Myocyte (in vitro differentiated cells): ENCODE measurements around the gene C10orf105. TPM values are rescaled to one million over a fixed set of nuclear protein-coding genes. Genes with fewer than 3 reads are reported as not detected.
A peak's percentile ranks its signal among the peaks of the same experiment; 100 is the strongest.

Experiments
- DNase-seq: peaks from one replicate; pipeline ENCODE4 v3.0.0-alpha.2; 2012; ENCODE audit warnings: low read depth
- polyA plus RNA-seq: library from polyadenylated mRNA; unstranded; fragments of >200 nt; gene quantifications from one replicate; pipeline ENCODE4 v1.2.1, GENCODE V29; 2012; ENCODE audit warnings: missing spikeins
- total RNA-seq: library from RNA; depleted of rRNA; stranded (reverse); fragments of >200 nt; gene quantifications from 2 replicates; pipeline ENCODE4 v1.2.3, GENCODE V29; 2014

C10orf105 gene, protein sequence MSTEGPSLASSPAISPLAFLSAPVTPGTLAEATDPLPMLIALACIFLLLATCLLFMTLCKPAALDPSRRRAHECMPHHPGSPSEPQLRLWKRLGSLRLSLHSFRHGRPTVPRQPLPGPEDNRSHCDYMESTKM
- total RNA-seq = 0.03 TPM in 1 of 2 replicates, not detected in the other
- polyA plus RNA-seq = 0.08 TPM

GRCh38 chr10:71719464-71720201, at the start of gene C10orf105:
C10orf105 (minus strand) TSS chr10:71719778; CDS start chr10:71716337, 3,441 bp downstream.
- no peak for DNase-seq

GRCh38 chr10:71767420-71768035, 48.0 kb upstream of the C10orf105 start:
- DNase-seq = peak; percentile 78

DNA sequence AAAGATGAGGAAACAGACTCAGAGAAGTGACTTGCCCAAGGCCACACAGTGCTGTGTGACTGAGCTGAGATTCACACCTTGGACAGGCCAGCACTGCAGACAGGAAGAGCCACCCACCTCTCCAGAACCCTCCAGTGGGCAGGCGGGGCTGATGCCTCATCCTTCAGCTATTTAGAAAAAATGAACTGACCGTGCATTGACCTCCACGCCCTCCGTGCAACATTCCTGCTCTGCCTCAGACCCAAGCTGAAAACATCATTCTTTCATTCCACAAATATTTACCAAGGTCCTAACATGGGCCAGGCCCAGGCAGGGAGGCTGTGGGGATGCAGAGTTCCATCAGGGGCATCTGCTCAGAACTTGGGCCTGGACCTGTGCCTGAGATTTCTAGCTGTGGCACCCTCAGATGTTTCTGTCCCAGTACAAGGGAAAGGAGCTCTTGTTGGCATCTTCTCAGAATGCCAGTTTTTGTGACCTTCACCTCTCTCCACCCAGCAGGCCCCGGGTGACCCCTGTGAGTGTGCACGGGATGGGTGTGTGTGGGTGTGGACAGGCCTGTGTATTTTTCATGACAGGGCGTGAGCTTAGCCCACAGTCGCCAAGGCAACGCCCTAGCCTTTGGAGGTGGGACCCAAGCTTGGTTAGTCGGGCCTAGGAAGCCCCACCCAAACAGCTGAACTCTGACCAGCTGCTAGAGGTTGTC, 47.3 kb upstream of the C10orf105 start:
- peak; percentile 99 for DNase-seq

DNA sequence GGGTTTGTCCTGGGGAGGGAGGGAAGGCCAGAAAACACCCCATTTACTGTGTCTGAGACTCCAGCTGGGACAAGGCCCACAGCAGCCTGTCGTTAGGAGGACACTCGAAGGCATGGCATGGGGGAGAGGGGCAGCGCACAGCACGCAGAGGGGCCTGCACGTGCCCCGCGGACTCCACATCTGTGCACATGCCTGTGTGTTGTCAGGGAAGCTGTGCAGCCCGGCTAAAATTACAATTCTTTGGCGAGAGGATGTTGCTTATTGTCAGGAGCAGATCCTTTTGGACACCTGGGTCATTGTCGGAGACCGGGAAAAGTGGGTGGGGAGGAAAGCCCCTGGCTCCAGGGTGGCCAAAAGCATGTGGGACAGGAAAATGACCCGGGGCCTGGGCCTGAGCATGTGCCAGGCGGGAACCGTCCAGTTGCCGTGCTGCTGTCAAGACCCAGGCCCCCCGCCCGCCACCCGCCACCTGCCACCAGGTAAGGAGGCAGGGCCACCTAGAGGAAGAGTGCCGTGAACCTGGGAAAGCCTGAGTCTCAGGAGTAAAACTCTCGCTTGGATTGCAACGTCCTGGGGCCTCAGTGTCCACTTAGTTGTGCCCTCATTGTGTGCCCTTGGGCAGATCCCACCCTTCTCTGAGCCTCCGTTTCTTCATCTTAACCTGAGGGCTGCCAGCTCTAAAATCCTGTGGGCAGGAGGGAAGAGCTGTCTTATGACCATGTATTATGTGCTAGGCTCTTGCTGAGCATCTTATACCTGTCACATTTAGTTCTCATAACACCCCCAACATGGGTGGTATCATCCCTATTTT, 46.5 kb upstream of the C10orf105 start:
- no peak for DNase-seq

DNA sequence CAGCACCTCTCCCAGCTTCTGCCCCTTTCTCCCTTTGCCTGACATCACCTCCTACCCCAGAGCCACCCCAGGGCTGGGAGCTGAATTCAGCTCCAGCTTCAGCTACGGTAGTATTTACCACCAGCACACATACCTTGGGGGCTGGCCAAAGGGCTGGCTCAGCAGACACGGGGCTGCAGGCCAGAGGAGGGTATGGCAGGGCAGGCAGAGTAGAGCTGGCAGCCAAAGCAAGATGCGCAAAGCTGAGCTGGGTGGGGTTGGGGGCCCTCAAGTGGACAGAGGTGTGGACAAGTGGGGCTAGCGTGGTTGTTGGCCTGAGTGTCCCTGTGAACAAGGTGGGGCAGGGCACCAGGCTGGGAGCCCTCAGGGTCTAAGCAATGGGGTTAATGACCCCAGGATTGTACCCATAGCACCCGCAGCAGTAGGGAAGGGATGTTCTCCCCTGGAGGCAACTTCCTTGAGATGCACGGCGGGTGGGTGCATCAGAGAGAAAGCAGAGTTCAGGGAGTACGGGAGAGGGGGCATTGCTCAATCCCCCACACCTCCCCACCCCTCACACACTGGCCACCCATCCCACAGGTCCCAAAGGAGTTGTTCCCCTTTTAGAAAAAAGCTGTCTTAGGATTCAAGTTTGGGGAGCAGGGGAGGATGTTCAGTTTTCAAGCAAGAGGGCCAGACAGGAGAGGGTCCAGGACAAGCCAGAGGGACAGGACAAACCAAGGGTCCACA, 45.8 kb upstream of the C10orf105 start:
- DNase-seq = peak; percentile 57

DNA sequence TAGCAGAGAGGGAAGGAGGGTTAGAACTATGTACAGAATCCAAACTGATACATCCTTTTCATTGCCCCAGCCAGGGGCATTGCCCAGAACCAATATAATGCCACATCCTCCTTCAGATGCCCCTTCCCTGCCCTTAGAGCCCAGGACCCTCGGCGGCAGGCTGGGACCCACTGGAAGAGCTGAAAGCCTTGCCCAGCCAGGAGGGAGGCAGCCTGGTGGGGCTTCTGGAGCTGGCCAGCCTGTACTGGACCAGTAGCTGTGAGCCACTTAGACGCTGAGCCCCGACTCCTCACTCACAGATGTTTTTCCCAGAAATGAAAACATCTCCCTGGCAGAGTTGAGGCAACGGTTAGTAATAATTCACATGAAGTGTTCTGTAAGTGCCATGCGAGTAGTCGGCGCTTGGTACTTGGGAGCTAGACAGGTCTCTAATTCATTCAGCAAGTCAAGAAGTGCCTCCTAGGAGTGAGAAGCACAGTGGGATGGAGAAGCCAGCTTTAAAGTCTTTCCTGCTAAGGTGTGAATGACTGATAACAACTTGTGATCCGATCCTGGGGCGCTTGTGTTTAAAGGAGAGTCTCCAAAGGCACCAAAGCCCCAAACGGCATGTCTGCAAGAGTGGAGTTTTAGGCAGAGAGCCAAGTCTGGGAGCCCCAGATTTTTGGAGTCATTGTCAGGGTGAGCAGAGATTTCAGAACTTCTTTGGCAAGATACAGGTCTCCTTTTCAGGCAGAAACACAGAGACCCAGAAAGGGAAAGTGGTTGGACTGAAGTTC, 44.0 kb upstream of the C10orf105 start:
- DNase-seq = no peak

DNA sequence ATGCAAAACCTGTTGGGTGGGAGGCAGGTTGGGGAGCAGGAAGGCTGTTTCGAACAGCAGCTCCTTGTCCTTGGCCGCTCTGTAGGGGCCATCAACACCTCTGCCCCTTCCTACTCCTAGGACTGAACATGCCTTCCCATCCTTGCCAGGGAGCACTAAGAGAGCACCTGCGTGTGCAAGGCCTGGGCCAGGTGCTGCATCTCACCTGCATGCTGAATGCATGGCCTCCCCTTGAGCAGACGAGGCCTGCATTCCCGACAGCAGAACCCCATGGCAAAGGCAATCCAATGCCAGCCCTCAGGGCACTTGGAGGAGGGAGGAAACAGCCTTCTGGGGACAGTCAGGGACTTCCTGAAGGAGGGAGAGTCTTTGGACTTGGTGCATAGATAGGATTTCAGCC, 42.7 kb upstream of the C10orf105 start:
- no peak for DNase-seq

GRCh38 chr10:71761541-71762113, 42.0 kb upstream of the C10orf105 start:
- DNase-seq = no peak

DNA sequence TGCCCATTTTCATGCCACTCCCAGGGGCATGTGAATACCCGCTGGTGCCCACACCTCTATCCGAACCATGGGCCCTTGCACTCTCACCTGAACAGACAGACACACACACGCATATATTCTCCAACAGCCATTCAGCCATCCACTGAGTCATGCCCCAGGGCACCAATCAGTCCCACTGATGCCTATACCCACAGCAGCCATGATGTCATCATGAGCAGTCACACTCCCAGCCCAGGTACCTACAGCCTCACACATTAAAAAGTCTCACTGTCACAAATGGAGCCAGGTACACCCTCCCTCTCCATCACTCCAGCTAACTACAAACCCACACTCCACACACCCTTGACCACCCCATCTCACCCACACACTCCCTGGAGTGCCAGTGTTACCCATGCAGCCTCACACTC, 41.5 kb upstream of the C10orf105 start:
- no peak for DNase-seq

DNA sequence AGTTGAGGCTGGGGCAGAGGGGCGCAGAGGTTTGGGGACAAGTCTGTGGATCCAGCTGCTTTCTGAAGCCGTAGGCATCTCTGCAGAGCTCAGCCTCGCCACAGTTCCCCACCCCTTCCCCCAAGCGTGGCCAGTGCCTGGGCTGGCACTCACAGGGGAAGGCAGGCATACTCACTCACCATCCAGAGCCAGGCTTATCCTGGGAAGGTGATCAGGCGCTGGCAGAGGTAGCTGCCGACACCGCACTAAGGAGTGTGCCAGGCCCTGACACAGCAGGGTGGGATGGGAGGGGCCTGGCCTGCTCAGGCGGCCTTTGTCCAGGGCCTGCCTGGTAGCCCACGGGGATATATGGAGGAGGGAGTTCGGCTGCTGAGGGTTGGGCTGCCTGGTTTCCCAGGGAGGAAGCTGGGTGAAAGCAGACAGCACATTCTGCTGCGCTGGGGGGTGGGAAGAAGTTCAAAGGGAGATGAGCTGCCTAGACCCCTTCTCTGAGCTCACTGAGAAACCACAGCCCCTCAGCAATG, 37.9 kb upstream of the C10orf105 start:
- no peak for DNase-seq

DNA sequence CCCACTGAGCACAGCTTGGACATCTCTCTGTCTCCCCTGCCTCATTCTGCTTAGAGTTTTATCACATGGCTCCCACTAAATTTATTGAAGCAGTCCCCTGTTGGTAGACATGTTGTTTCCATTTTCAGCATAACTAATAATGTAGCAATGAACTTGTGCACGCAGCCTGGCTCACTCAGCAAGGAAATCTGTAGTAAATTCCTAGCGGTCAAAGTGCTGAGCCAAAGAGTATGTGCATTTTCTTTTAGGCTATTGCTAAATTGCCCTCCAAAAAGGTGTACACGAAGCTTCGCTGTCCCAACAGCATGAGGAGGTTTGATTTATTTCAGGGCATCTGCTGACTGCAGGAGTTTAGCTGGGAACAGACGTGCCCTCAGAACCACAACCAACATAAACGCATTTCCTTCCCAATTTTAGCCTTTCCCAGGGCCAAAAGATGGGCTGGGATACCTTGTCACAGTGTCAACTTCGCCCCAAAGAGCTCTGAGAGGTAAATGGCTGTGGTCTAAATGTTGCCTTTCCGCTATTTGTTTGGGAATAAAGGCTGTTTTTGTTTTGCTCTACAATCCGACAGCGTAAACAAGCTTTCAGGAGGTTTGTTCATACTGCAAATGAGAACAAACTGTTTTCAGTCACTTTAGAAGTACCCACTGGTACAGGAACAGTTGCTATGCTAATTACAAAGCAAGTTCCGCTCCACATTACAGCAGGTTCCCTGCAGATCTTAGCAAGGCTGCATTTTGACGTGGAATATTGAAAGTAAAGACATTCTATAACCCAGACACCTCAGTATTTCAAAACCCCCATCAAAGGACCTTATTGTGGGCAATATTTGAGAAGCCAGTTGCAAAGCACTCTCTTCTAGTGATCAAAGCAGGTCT, 37.0 kb upstream of the C10orf105 start:
- no peak for DNase-seq

- DNase-seq = no peak
Observed at GRCh38 chr10:71755179-71755879, 35.8 kb upstream of the C10orf105 start.

GRCh38 chr10:71754562-71754961, 35.0 kb upstream of the C10orf105 start:
- DNase-seq = no peak

- no peak for DNase-seq
Observed at GRCh38 chr10:71753960-71754505, 34.5 kb upstream of the C10orf105 start.

DNA sequence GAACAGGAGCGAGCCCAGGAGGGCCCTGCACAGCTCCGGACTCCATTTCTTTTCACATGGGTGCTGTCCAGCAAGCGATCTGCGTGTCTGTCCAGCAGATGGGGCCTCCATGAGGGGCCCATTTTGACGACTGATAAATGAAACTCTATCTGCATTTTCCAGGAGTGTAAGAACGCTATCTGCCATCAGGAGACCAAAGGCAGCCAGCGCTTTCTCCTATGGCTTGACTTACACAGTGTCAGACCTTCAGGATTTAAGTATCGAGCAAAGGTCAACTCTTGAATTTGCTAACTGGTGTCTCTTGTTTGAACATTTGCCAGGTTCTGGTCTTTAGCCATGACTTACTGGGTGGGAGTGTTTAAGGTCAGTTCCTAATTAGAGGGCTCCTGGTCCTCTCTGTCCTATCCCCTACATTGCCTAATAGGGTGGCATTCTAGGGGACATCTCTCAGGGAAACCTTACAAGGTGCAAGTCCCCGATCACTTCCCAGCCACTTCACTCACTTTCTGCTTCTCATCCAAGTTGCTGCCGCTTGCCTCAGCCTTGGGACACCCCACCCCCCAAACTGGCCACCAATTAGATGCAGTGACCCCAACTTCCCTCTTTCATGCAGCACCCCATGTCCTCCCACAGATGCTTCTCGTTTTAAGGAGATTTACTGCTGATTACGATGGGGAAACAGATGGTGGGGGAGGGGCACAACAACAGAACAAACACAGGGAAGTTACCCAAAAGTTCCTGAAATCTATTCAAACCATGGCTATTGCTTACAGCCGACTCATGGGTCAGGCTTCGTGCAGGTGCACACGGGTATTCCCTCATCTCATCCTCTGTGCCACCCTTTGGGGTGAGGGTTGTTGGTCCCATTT, 33.7 kb upstream of the C10orf105 start:
- DNase-seq = no peak
